Activated CD4-positive, alpha-beta T cell treated with anti-CD3 and anti-CD28 coated beads for 36 hours (primary cell): Measurements from ENCODE around the gene CDK19. TPM values are rescaled to one million over a fixed set of nuclear protein-coding genes. Genes with fewer than 3 reads are reported as not detected.
"Not testable (repeated sequence)": the region's sequence is repeated elsewhere in the genome, so short reads cannot be mapped to it uniquely, and the experiment has no call there.

ENCODE experiments used
- ATAC-seq: fragments of 200-7000 bp; cut with Tn5 transposase; one replicate; pipeline ENCODE4 v1.10.0; 2021; ENCODE audit warnings: mild to moderate bottlenecking, moderate library complexity
- CTCF ChIA-PET: fragments of 350-600 bp; sonication (Branson Sonifier 250); formaldehyde crosslinking; loops from one replicate; lab custom pipeline; 2021; ENCODE audit warnings: antibody characterized with exemption; lab: Charles Lee
- POLR2A ChIA-PET: fragments of 350-600 bp; sonication (Branson Sonifier 250); formaldehyde crosslinking; loops from one replicate; lab custom pipeline; 2021; ENCODE audit warnings: antibody characterized with exemption, inconsistent platforms; lab: Charles Lee
- DNase-seq: peaks from one replicate; pipeline ENCODE4 v3.0.0-alpha.2; 2020
- H3K27ac Mint-ChIP-seq: one replicate; pipeline ENCODE4 v1.8.0; 2021; ENCODE audit warnings: mixed read lengths
- H3K27me3 Mint-ChIP-seq: one replicate; pipeline ENCODE4 v1.8.0; 2021; ENCODE audit warnings: mixed read lengths
- H3K36me3 Mint-ChIP-seq: one replicate; pipeline ENCODE4 v1.8.0; 2021; ENCODE audit warnings: low read depth, mixed read lengths
- H3K4me1 Mint-ChIP-seq: one replicate; pipeline ENCODE4 v1.8.0; 2021; ENCODE audit warnings: mixed read lengths
- H3K4me3 Mint-ChIP-seq: one replicate; pipeline ENCODE4 v1.8.0; 2021; ENCODE audit warnings: mild to moderate bottlenecking, moderate library complexity, mixed read lengths
- H3K9me3 Mint-ChIP-seq: one replicate; pipeline ENCODE4 v1.8.0; 2021; ENCODE audit warnings: low read depth, mixed read lengths
- intact Hi-C, 2 experiments: fragments of 100-400 bp; cut with DNase I in 1 of 2; cut with micrococcal nuclease in 1 of 2; formaldehyde crosslinking; loops; one replicate each; pipeline versions ENCODE4 v1.14.2 to v1.15.1; 2022 to 2024; cut with DNase I, micrococcal nuclease
- total RNA-seq, 2 experiments: library from RNA; stranded (reverse); gene quantifications; one replicate each; pipeline ENCODE4 v1.2.3, GENCODE V29; 2021

CDK19 gene
- total RNA-seq, 2 experiments from 2014 or later = 14.7 to 15.7 TPM

GRCh38 chr6:110812719-110813118, 2.5 kb downstream of the CDK19 start:
- ATAC-seq = no peak
- ChIA-PET POLR2A (no interaction called here), CTCF (interaction anchor here (0.6 to 1.4 kb wide), 2 partner anchors 135 to 182 kb away, joined by 3 to 5 read pairs; no protein-coding TSS in a partner anchor)
- DNase-seq = no peak
- intact Hi-C loops = loop anchor here in 1 of 2 experiments (10.0 kb wide), 2 partner anchors 1328 to 1808 kb away; partner anchors contain the start of gene ZBTB24
- Mint-ChIP-seq H3K27ac (no peak overlapping the region), H3K4me1 (peaks cover 21% of the 10 kb centered on the region), H3K36me3 (no peaks in the 10 kb centered on the region), H3K4me3 (no peak overlapping the region), H3K27me3 (no peaks in the 10 kb centered on the region), H3K9me3 (no peaks in the 10 kb centered on the region)

GRCh38 chr6:110810896-110811586, 4.2 kb downstream of the CDK19 start:
- Mint-ChIP-seq H3K9me3 (no peaks in the 10 kb centered on the region), H3K27ac (no peak overlapping the region), H3K4me1 (peaks cover 8% of the 10 kb centered on the region), H3K36me3 (no peaks in the 10 kb centered on the region), H3K4me3 (no peak overlapping the region), H3K27me3 (no peaks in the 10 kb centered on the region)
- DNase-seq (no peak), ATAC-seq (no peak)
- ChIA-PET CTCF (no interaction called here), POLR2A (interaction anchor here (1.1 kb wide), 1 partner anchor 71 kb away, joined by 3 read pairs; no protein-coding TSS in a partner anchor)
- intact Hi-C loops = loop anchor here in 1 of 2 experiments (10.0 kb wide), 2 partner anchors 1326 to 1806 kb away; partner anchors contain the start of gene ZBTB24

GRCh38 chr6:110809792-110810191, 5.5 kb downstream of the CDK19 start:
- H3K4me1 Mint-ChIP-seq = peaks cover 11% of the 10 kb centered on the region
- CTCF ChIA-PET = interaction anchor here (0.6 to 1.0 kb wide), 2 partner anchors 11 to 64 kb away, joined by 3 read pairs; no protein-coding TSS in a partner anchor

GRCh38 chr6:110802175-110802574, 13.1 kb downstream of the CDK19 start:
- ATAC-seq, intact Hi-C loops, H3K4me1 Mint-ChIP-seq, H3K27me3 Mint-ChIP-seq, POLR2A ChIA-PET, CTCF ChIA-PET, DNase-seq, H3K4me3 Mint-ChIP-seq, H3K27ac Mint-ChIP-seq: not testable (repeated sequence)
- Mint-ChIP-seq H3K9me3 (peaks cover 13% of the 10 kb centered on the region), H3K36me3 (peaks cover 11% of the 10 kb centered on the region)

More at GRCh38 chr6:110809792-110810191, 5.5 kb downstream of the CDK19 start:
- DNase-seq = no peak
- H3K36me3 Mint-ChIP-seq = peaks cover 3% of the 10 kb centered on the region
- H3K27me3 Mint-ChIP-seq = no peaks in the 10 kb centered on the region
- H3K4me3 Mint-ChIP-seq = no peak overlapping the region
- ATAC-seq = no peak
- intact Hi-C loops = loop anchor here in 1 of 2 experiments (10.0 kb wide), 2 partner anchors 1325 to 1805 kb away; partner anchors contain the start of gene ZBTB24
- H3K27ac Mint-ChIP-seq = no peak overlapping the region
- POLR2A ChIA-PET = no interaction called here
- H3K9me3 Mint-ChIP-seq = no peaks in the 10 kb centered on the region

- CTCF ChIA-PET = no interaction called here
- Mint-ChIP-seq H3K27ac (no peak overlapping the region), H3K36me3 (peaks cover 11% of the 10 kb centered on the region), H3K9me3 (peaks cover 13% of the 10 kb centered on the region), H3K4me3 (no peak overlapping the region), H3K4me1 (peaks cover 6% of the 10 kb centered on the region), H3K27me3 (no peaks in the 10 kb centered on the region)
- intact Hi-C loops = no loop called here
- ATAC-seq (no peak), DNase-seq (no peak)
- POLR2A ChIA-PET = no interaction called here
Measured at GRCh38 chr6:110800839-110801196, 14.5 kb downstream of the CDK19 start.

- CTCF ChIA-PET = no interaction called here
- Mint-ChIP-seq H3K4me3 (no peak overlapping the region), H3K27me3 (no peaks in the 10 kb centered on the region), H3K27ac (no peak overlapping the region), H3K4me1 (peaks cover 5% of the 10 kb centered on the region), H3K9me3 (peaks cover 13% of the 10 kb centered on the region), H3K36me3 (peaks cover 11% of the 10 kb centered on the region)
- intact Hi-C loops = no loop called here
- DNase-seq = no peak
- ATAC-seq = no peak
- POLR2A ChIA-PET = no interaction called here
Measured at GRCh38 chr6:110800196-110800838, 15.0 kb downstream of the CDK19 start.

DNA sequence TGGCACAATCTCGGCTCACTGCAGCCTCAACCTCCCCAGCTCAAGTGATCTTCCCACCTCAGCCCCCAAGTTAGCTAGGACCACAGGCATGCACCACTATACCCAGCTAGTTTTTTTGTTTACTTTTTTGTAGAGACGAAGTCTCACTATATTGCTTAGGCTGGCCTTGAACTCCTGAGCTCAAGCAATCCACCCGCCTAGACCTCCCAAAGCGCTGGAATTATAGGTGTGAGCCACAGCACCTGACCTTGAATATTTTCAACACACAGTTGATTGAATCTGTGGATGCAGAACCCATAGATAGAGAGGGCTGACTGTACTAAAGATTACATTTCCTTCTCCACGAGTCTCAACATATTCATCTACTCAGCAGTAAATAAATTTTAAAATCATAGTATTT, 15.6 kb downstream of the CDK19 start:
- DNase-seq (no peak), ATAC-seq (no peak)
- Mint-ChIP-seq H3K36me3 (peaks cover 8% of the 10 kb centered on the region), H3K27ac (no peak overlapping the region), H3K9me3 (peaks cover 13% of the 10 kb centered on the region), H3K4me3 (no peak overlapping the region), H3K4me1 (peaks cover 2% of the 10 kb centered on the region), H3K27me3 (no peaks in the 10 kb centered on the region)
- CTCF ChIA-PET = no interaction called here
- POLR2A ChIA-PET = no interaction called here
- intact Hi-C loops = no loop called here

- H3K27ac Mint-ChIP-seq = no peak overlapping the region
- intact Hi-C loops = no loop called here
- H3K4me1 Mint-ChIP-seq = peaks cover 2% of the 10 kb centered on the region
- ChIA-PET POLR2A (no interaction called here), CTCF (interaction anchor here (1.1 kb wide), 1 partner anchor 11 kb away, joined by 3 read pairs; no protein-coding TSS in a partner anchor)
- DNase-seq (no peak), ATAC-seq (no peak)
- H3K4me3 Mint-ChIP-seq = no peak overlapping the region
- H3K9me3 Mint-ChIP-seq = peaks cover 13% of the 10 kb centered on the region
- no peaks in the 10 kb centered on the region for H3K27me3 Mint-ChIP-seq
- H3K36me3 Mint-ChIP-seq = peaks cover 8% of the 10 kb centered on the region
Measured at GRCh38 chr6:110799189-110799588, 16.1 kb downstream of the CDK19 start.

DNA sequence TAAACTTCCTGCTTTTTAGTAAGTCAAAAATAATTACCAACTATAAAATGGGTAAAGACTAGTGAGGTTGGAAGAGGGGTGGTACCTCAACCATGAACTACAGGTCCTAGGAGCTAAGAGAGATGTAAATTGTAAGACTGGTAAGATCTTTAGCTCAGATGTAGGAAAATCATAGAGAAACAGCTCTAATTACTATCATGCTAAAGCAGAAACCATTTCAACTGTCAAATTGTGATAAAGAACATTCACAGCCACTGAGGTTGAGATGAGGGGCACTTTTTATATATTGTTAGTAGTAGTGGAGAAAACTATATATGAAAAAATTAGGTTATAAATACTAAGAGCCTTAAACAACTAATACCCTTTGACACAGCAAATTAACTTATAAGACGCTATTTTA, 20.0 kb downstream of the CDK19 start:
- CTCF ChIA-PET = interaction anchor here (0.6 to 1.1 kb wide), 4 partner anchors 10 to 113 kb away, joined by 3 to 5 read pairs (median 4); no protein-coding TSS in a partner anchor
- POLR2A ChIA-PET = no interaction called here

GRCh38 chr6:110786696-110787095, 28.6 kb downstream of the CDK19 start:
- peaks cover 7% of the 10 kb centered on the region for H3K36me3 Mint-ChIP-seq
- ATAC-seq (no peak), DNase-seq (no peak)
- ChIA-PET CTCF (interaction anchor here (0.6 to 0.8 kb wide), 3 partner anchors 173 to 1037 kb away, joined by 3 read pairs; no protein-coding TSS in a partner anchor), POLR2A (interaction anchor here (1.0 kb wide), 1 partner anchor 29 kb away, joined by 4 read pairs; the partner anchor contains the start of gene CDK19)
- peaks cover 9% of the 10 kb centered on the region for H3K9me3 Mint-ChIP-seq
- no peak overlapping the region for H3K4me3 Mint-ChIP-seq
- no peak overlapping the region for H3K27ac Mint-ChIP-seq
- H3K27me3 Mint-ChIP-seq = no peaks in the 10 kb centered on the region
- intact Hi-C loops = no loop called here
- H3K4me1 Mint-ChIP-seq = peaks cover 32% of the 10 kb centered on the region

More for the DNA sequence above, 20.0 kb downstream of the CDK19 start:
- Mint-ChIP-seq H3K4me1 (no peaks in the 10 kb centered on the region), H3K27ac (no peak overlapping the region), H3K27me3 (no peaks in the 10 kb centered on the region), H3K4me3 (no peak overlapping the region), H3K9me3 (peaks cover 2% of the 10 kb centered on the region), H3K36me3 (peaks cover 1% of the 10 kb centered on the region)
- ATAC-seq (no peak), DNase-seq (no peak)
- intact Hi-C loops = no loop called here

- intact Hi-C loops = no loop called here
- H3K36me3 Mint-ChIP-seq = peaks cover 7% of the 10 kb centered on the region
- no peak overlapping the region for H3K4me3 Mint-ChIP-seq
- no peak for ATAC-seq
- DNase-seq = no peak
- H3K9me3 Mint-ChIP-seq = peaks cover 9% of the 10 kb centered on the region
- CTCF ChIA-PET = interaction anchor here (0.8 to 1.3 kb wide), 2 partner anchors 9 to 548 kb away, joined by 3 read pairs; no protein-coding TSS in a partner anchor
- POLR2A ChIA-PET = no interaction called here
- H3K27ac Mint-ChIP-seq = no peak overlapping the region
- no peaks in the 10 kb centered on the region for H3K27me3 Mint-ChIP-seq
- peaks cover 36% of the 10 kb centered on the region for H3K4me1 Mint-ChIP-seq
Measured at GRCh38 chr6:110786271-110786670, 29.0 kb downstream of the CDK19 start.
